IMR-90 (cell line): ENCODE data around the gene STYXL1. TPM values are rescaled to one million over a fixed set of nuclear protein-coding genes. Genes with fewer than 3 reads are reported as not detected.

Source experiments
- ATAC-seq: fragments of 200-7000 bp; cut with Tn5 transposase; 2 replicates; pipeline ENCODE4 v1.9.1; 2020; ENCODE audit warnings: low read depth, mild to moderate bottlenecking, moderate library complexity
- BruUV-seq: library from RNA; stranded (reverse); fragments of 400-500 nt; replicated peaks from 2 replicates; lab custom pipeline; 2021; lab: Mats Ljungman, UMichigan
- CTCF ChIA-PET: fragments of 300-600 bp; formaldehyde crosslinking; extraction: SDS; loops from one replicate; lab custom pipeline; 2021; ENCODE audit warnings: antibody characterized with exemption; lab: Yijun Ruan, JAX
- POLR2A ChIA-PET: fragments of 300-600 bp; sonication (Branson Sonifier 250); formaldehyde crosslinking; loops from one replicate; lab custom pipeline; 2022; ENCODE audit warnings: antibody characterized with exemption; ENCODE audit not compliant: unreplicated experiment; lab: Charles Lee
- DNase-seq: peaks from one replicate; pipeline ENCODE4 v3.0.0; 2013
- H2AFZ ChIP-seq: replicated peaks from 2 replicates; pipeline ENCODE3; 2013; ENCODE audit warnings: low read length, mild to moderate bottlenecking; ENCODE audit not compliant: poor library complexity
- H2AK5ac ChIP-seq: 2 replicates; pipeline ENCODE4 v1.6.1; 2013; ENCODE audit warnings: low read depth, low read length, inconsistent platforms
- H2AK9ac ChIP-seq: replicated peaks from 2 replicates; pipeline ENCODE3; 2013; ENCODE audit warnings: mild to moderate bottlenecking, low read depth, low read length, moderate library complexity; ENCODE audit not compliant: poor library complexity
- H2BK120ac ChIP-seq: 2 replicates; pipeline ENCODE4 v1.6.1; 2013; ENCODE audit warnings: low read depth, low read length, inconsistent platforms
- H2BK15ac ChIP-seq: 3 replicates; pipeline ENCODE4 v1.6.1; 2013; ENCODE audit warnings: low read depth, low read length, inconsistent platforms
- H2BK20ac ChIP-seq: 2 replicates; pipeline ENCODE4 v1.6.1; 2013; ENCODE audit warnings: low read depth, mild to moderate bottlenecking, inconsistent platforms, low read length, moderate library complexity
- H2BK5ac ChIP-seq: 2 replicates; pipeline ENCODE4 v1.6.1; 2013; ENCODE audit warnings: mild to moderate bottlenecking, low read depth, low read length, inconsistent platforms; ENCODE audit not compliant: poor library complexity, severe bottlenecking
- H3K14ac ChIP-seq: replicated peaks from 2 replicates; pipeline ENCODE4 v1.6.1; 2013; ENCODE audit warnings: low read depth, low read length, inconsistent platforms
- H3K18ac ChIP-seq: 2 replicates; pipeline ENCODE4 v1.6.1; 2013; ENCODE audit warnings: low read depth, low read length, control low read depth
- H3K23ac ChIP-seq: 2 replicates; pipeline ENCODE4 v1.6.1; 2013; ENCODE audit warnings: low read depth, low read length, inconsistent platforms
- H3K27ac ChIP-seq: 2 replicates; pipeline ENCODE4 v1.5.1; 2013; ENCODE audit warnings: mild to moderate bottlenecking, control low read depth, low read length; ENCODE audit not compliant: insufficient read depth
- H3K27me3 ChIP-seq: 2 replicates; pipeline ENCODE4 v1.6.1; 2013; ENCODE audit warnings: low read length; ENCODE audit not compliant: control insufficient read depth, insufficient read depth
- H3K36me3 ChIP-seq: 2 replicates; pipeline ENCODE4 v1.6.1; 2013; ENCODE audit warnings: low read length, mixed read lengths; ENCODE audit not compliant: control insufficient read depth, insufficient read depth
- H3K4ac ChIP-seq: 2 replicates; pipeline ENCODE4 v1.6.1; 2013; ENCODE audit warnings: low read depth, low read length, inconsistent platforms
- H3K4me1 ChIP-seq: 2 replicates; pipeline ENCODE4 v1.6.1; 2013; ENCODE audit warnings: low read length, mixed read lengths; ENCODE audit not compliant: control insufficient read depth, insufficient read depth
- H3K4me2 ChIP-seq: 2 replicates; pipeline ENCODE4 v1.6.1; 2013; ENCODE audit warnings: low read depth, mild to moderate bottlenecking, control low read depth, low read length, moderate library complexity
- H3K4me3 ChIP-seq: 2 replicates; pipeline ENCODE4 v1.5.1; 2013; ENCODE audit warnings: low read depth, mild to moderate bottlenecking, control low read depth, low read length, moderate library complexity; ENCODE audit not compliant: insufficient read depth
- H3K56ac ChIP-seq: 2 replicates; pipeline ENCODE4 v1.6.1; 2013; ENCODE audit warnings: low read length, inconsistent platforms; ENCODE audit not compliant: insufficient read depth; ENCODE audit errors: extremely low read depth
- H3K79me1 ChIP-seq, 2 experiments: 2 replicates each; pipeline ENCODE4 v1.6.1; 2013; ENCODE audit warnings: low read length in 2 of 2, inconsistent platforms in 1 of 2, low read depth in 1 of 2
- H3K9ac ChIP-seq: 2 replicates; pipeline ENCODE4 v1.6.1; 2013; ENCODE audit warnings: low read depth, low read length, control low read depth
- H3K9me1 ChIP-seq: 2 replicates; pipeline ENCODE4 v1.6.1; 2013; ENCODE audit warnings: low read length, inconsistent platforms; ENCODE audit not compliant: insufficient read depth
- H3K9me3 ChIP-seq: 2 replicates; pipeline ENCODE4 v1.6.1; 2013; ENCODE audit warnings: low read length; ENCODE audit not compliant: control insufficient read depth, insufficient read depth
- H4K20me1 ChIP-seq: 2 replicates; pipeline ENCODE4 v1.6.1; 2013; ENCODE audit warnings: low read length, inconsistent platforms; ENCODE audit not compliant: insufficient read depth
- H4K5ac ChIP-seq: 2 replicates; pipeline ENCODE4 v1.6.1; 2013; ENCODE audit warnings: mild to moderate bottlenecking, low read depth, low read length, control low read depth
- H4K8ac ChIP-seq, 2 experiments: 2 replicates each; pipeline ENCODE4 v1.6.1; 2013; ENCODE audit warnings: low read depth in 2 of 2, low read length in 2 of 2, control low read depth in 1 of 2, inconsistent platforms in 1 of 2
- H4K91ac ChIP-seq: 2 replicates; pipeline ENCODE4 v1.6.1; 2013; ENCODE audit warnings: low read depth, low read length, inconsistent platforms; ENCODE audit not compliant: insufficient read depth
- BHLHE40 ChIP-seq: fragments of 150-350 bp; IDR thresholded peaks from 2 replicates; pipeline ENCODE4 v1.6.1; 2016; ENCODE audit warnings: mild to moderate bottlenecking, low read depth, low read length
- CEBPB ChIP-seq: IDR thresholded peaks from 2 replicates; pipeline ENCODE4 v1.6.1; 2012; ENCODE audit warnings: low read depth, low read length, improper control_type of control experiment
- CTCF ChIP-seq: conservative IDR thresholded peaks from 2 replicates; pipeline ENCODE4 v1.5.1; 2012; ENCODE audit warnings: mild to moderate bottlenecking, low read depth, low read length, improper control_type of control experiment
- MXI1 ChIP-seq: IDR thresholded peaks from 2 replicates; pipeline ENCODE4 v1.6.1; 2012; ENCODE audit warnings: low read depth, mild to moderate bottlenecking, low read length, moderate library complexity, borderline replicate concordance
- NFE2L2 ChIP-seq: fragments of 150-350 bp; IDR thresholded peaks from 2 replicates; pipeline ENCODE4 v1.6.1; 2016; ENCODE audit warnings: low read depth, mild to moderate bottlenecking, low read length
- RAD21 ChIP-seq: IDR thresholded peaks from 2 replicates; pipeline ENCODE4 v1.6.1; 2012; ENCODE audit warnings: low read length, improper control_type of control experiment
- RFX5 ChIP-seq: IDR thresholded peaks from 2 replicates; pipeline ENCODE4 v1.8.0; 2012; ENCODE audit warnings: low read depth, mild to moderate bottlenecking, low read length, moderate library complexity
- WGBS, 2 experiments: methylation state at CpG; one replicate each; pipeline versions ENCODE4 v1.1.5 to v1.1.7; 2013; ENCODE audit warnings: missing lambda C conversion rate in 2 of 2; ENCODE audit not compliant: insufficient read length in 1 of 2; ENCODE audit errors: extremely low coverage in 2 of 2; 5-methylcytosine and 5-hydroxymethylcytosine counted together
- dilution Hi-C: fragments of 300-500 bp; cut with HindIII; formaldehyde crosslinking; loops from one replicate; pipeline ENCODE4 v1.14.3; 2018; ENCODE audit warnings: low sequenced_read_pairs; ENCODE audit not compliant: unreplicated experiment
- in situ Hi-C: fragments of 300-500 bp; cut with MboI; formaldehyde crosslinking; loops from 3 replicates; pipeline ENCODE4 v1.14.3; 2019; ENCODE audit warnings: low sequenced_read_pairs, inconsistent platforms, mixed read lengths
- intact Hi-C: fragments of 100-400 bp; cut with micrococcal nuclease; formaldehyde crosslinking; loops from 2 replicates; pipeline ENCODE4 v1.10.0; 2022
- polyA plus RNA-seq, 3 experiments: library from polyadenylated mRNA; depleted of rRNA; stranded (reverse); fragments of >200 nt; gene quantifications; 2 replicates each; pipeline ENCODE4 v1.2.3, GENCODE V29; 2012; ENCODE audit warnings: low replicate concordance in 1 of 3
- total RNA-seq: library from RNA; depleted of rRNA; stranded (reverse); fragments of >200 nt; gene quantifications from 2 replicates; pipeline ENCODE4 v1.2.3, GENCODE V29; 2012

STYXL1 gene
- total and polyA plus RNA-seq, 2 of the 4 experiments (the other 2 are of a cell fraction): 66.1 to 73.8 TPM

- no peak; the same call in 1 of the 2 replicates for ATAC-seq
- Histone ChIP-seq H3K4ac (peak overlapping the region; percentile 5; the same call in 1 of the 2 replicates), H2BK15ac (no peak overlapping the region; the same call in 2 of the 3 replicates), H4K8ac (peak overlapping the region in 1 of 2 experiments; percentile 28; a peak in 1 of 4 replicates), H4K91ac (no peak overlapping the region), H2BK20ac (peak overlapping the region; percentile 26; the same call in 1 of the 2 replicates), H3K14ac (no peak overlapping the region), H2BK120ac (no peak overlapping the region), H3K4me1 (0 out of 2 replicates have a peak, but pooled peaks cover 7% of the 10 kb centered on the region), H3K4me2 (no peak overlapping the region), H3K9me3 (no peaks in the 10 kb centered on the region), H3K9ac (no peak overlapping the region), H2AK5ac (no peak overlapping the region; the same call in 1 of the 2 replicates), H3K9me1 (peaks cover 10% of the 10 kb centered on the region; the same call in 1 of the 2 replicates), H3K23ac (no peak overlapping the region), H3K36me3 (peaks cover 35% of the 10 kb centered on the region), H3K79me1 (peaks cover 0 to 45% of the 10 kb centered on the region in 2 experiments; a peak in 2 of 4 replicates), H2BK5ac (no peak overlapping the region), H3K56ac (no peak overlapping the region), H2AFZ (no peak overlapping the region), H2AK9ac (peak overlapping the region; percentile 15), H3K4me3 (no peak overlapping the region), H3K27ac (no peak overlapping the region), H3K18ac (no peak overlapping the region), H4K20me1 (no peaks in the 10 kb centered on the region), H4K5ac (no peak overlapping the region), H3K27me3 (no peaks in the 10 kb centered on the region)
- ChIA-PET POLR2A (no interaction called here), CTCF (no interaction called here)
- in situ Hi-C loops (no loop called here), intact Hi-C loops (no loop called here), dilution Hi-C loops (no loop called here)
- no peak for DNase-seq
- no TSS peak for BruUV-seq
- no peak for TF ChIP-seq CEBPB
- no peak for TF ChIP-seq MXI1
- TF ChIP-seq BHLHE40: no peak
- TF ChIP-seq RFX5: no peak
- TF ChIP-seq RAD21: no peak
- TF ChIP-seq NFE2L2: no peak
- no peak for TF ChIP-seq CTCF
- 90% methylated on average over 4 of the region's 16 CpGs; no CpG with 5 or more reads in 1 of the 2 experiments for WGBS, 2 experiments
Measured at GRCh38 chr7:75957021-75957736, 90.6 kb downstream of the STYXL1 start.
